GM23248 (cell line): ENCODE results near the gene RDH8.

Experiments
- EZH2 ChIP-seq: fragments of 200-600 bp; sonication (generic); IDR thresholded peaks from 2 replicates; pipeline ENCODE4 v1.6.1; 2018; ENCODE audit warnings: antibody characterized with exemption, mild to moderate bottlenecking; ENCODE audit not compliant: insufficient read depth, poor library complexity, severe bottlenecking
- EZH2phosphoT487 ChIP-seq: fragments of 200-600 bp; sonication (generic); IDR thresholded peaks from 2 replicates; pipeline ENCODE4 v1.6.1; 2018; ENCODE audit warnings: antibody characterized with exemption, moderate library complexity, mild to moderate bottlenecking, low read depth; ENCODE audit not compliant: insufficient read depth

DNA sequence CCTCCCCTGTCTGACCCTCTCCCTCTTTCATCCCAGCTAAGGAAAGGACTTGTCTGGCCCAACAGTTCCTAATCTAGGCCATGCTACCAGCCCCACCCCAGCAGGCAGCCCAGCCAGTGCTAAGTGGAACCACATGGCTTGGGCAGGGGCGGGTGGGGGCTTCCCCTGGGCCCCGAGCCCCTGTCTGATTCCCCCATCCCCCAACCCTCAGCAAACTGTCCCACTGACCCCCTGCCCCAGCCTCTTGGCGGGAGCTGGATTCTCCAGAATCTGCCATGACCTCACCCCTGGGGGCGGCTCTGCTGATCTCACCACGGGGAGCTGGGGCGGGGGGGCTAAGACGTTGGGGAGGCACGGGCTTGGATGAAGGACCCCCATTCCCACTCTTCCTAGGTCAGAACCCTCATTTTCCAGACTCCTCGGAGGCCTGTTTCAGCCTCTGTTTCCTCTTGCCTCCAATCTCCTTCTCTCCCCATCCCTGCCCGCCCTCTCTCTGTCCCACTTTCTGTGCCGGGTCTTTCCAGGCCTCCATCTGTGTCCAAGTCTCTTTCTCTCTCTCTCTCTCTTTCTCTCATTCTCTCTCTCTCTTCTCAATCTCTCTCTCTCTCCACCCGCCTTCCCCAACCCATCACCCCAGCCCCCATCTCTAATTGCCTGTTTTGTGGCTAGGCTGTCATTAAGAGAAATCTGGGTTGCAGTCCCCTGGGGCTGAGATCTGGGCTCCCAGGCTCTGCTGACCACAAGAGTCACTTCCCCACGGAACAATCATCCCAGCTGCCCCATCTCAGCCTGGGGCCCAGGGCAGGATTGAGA is 5.7 kb upstream of the RDH8 start:
- TF ChIP-seq EZH2 (no peak), EZH2phosphoT487 (0 out of 2 replicates have a peak, but pooled peaks have one; percentile 38)
